Left cardiac atrium (tissue), 4 donors: Measurements from ENCODE around the gene CRACR2A. TPM values are rescaled to one million over a fixed set of nuclear protein-coding genes. Genes with fewer than 3 reads are reported as not detected.

Experiments used
- ATAC-seq, 2 donors: fragments of 200-7000 bp; cut with Tn5 transposase; one replicate each; pipeline ENCODE4 v1.9.1; 2020; ENCODE audit warnings: mild to moderate bottlenecking in 2 of 2, moderate library complexity in 2 of 2
- DNase-seq: peaks from one replicate; pipeline ENCODE4 v3.0.0-alpha.2; 2020
- intact Hi-C, 2 donors: fragments of 100-400 bp; cut with DNase I; formaldehyde crosslinking; loops; one replicate each; pipeline versions ENCODE4 v1.14.1 to v1.15.1; 2022 to 2023
- long read RNA-seq: library from polyadenylated mRNA; unstranded; transcript quantifications from one replicate; pipeline ENCODE4 v2.0.0, GENCODE V29; 2021
- total RNA-seq, 2 donors: library from RNA; stranded (reverse); fragmentation: NEBNext Ultra II Directional; extraction: Animal tissue kit (Norgen Biotek cat#: 25700); gene quantifications; one replicate each; pipeline ENCODE4 v1.2.1, GENCODE V29; 2021
- donor health status: DM: no; HTN: yes; CAD: no.
- donor health status: DM: no; HTN: yes; CAD: no; lungs with severe emphysema.
- donor health status: DM: yes; HTN: yes; CAD: no.
- donor health status: Dilated cardiomyopathy.

CRACR2A gene, protein sequence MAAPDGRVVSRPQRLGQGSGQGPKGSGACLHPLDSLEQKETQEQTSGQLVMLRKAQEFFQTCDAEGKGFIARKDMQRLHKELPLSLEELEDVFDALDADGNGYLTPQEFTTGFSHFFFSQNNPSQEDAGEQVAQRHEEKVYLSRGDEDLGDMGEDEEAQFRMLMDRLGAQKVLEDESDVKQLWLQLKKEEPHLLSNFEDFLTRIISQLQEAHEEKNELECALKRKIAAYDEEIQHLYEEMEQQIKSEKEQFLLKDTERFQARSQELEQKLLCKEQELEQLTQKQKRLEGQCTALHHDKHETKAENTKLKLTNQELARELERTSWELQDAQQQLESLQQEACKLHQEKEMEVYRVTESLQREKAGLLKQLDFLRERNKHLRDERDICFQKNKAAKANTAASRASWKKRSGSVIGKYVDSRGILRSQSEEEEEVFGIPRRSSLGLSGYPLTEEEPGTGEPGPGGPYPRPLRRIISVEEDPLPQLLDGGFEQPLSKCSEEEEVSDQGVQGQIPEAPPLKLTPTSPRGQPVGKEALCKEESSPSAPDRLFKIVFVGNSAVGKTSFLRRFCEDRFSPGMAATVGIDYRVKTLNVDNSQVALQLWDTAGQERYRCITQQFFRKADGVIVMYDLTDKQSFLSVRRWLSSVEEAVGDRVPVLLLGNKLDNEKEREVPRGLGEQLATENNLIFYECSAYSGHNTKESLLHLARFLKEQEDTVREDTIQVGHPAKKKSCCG
- total RNA-seq = 10 to 100 TPM in 1 of 2 donors, 1 to 10 TPM in 1; 7.4 to 10.1 TPM
- long read RNA-seq, partial matches to known transcripts = 1 of 5 reads
- long read RNA-seq, other reads (novel, unspliced or antisense) = 4 of 5 reads

DNA sequence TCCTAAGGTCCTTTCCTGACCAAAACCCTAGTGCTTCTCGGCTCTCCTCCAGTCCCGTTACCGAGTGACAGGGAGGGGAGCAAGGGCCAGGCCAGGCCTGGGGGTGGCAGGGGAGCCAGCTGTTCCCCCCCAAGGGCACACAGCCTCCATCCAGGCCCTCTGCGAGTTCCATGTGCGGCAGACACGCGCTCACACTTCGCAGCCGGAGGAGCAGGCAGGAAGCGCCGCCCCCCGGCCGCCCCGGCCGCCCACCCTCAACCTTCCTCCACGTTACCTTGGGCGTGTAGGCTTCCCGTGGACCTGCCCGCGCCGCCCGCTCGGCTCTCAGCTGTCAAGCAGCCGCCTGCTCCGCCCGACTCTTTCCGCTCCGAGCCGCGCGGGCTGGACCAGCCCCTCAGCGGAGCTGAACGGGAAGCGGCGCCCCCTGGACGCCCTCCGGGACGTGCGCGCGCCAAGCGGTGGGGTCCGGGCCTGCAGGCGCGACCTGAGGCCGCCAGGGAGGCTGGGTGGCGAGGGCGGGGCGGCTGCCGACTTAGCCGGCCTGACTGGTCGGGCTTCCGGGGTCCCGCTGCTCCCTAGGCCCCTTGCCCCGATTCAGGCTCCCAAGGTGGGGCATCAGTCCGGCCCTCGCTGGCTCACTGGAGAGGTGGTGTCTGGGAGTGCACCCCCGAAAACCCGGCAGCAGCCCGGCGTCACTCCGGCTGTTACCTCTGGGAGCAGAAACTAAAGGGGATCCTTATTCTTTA lies at the start of gene CRACR2A:
Gene CRACR2A, minus strand, starts transcription at position 369 of the 746 bp plus-strand sequence. CDS start 56,110 bp downstream, outside the sequence.
- peak; percentile 90 to 91 for ATAC-seq
- DNase-seq = peak; percentile 85
- intact Hi-C loops = no loop called here

DNA sequence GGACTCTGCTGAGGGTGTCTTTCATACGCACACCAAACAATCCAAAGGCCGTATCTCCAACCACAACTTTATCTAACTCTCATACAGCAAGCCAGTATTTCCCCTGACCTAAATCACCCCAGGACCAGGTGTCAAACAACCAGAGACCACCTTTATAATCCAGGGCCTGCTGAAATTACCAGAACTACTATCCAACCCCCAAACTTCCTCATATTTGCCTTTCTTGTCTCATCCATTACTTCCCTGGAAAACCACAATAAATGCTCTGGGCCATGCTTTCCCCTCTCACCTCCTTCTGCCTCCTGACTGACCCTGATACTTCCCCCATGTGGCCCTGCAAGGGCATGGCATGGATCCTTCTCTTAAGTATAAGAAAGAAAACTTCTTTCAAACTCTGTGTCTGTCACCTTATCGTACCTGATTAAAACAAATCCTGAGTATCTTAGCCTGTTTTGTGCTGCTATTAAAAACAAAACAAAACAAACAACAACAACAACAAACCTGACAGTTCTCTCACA lies 44.7 kb upstream of the CRACR2A start:
- no peak for DNase-seq
- ATAC-seq = no peak
- intact Hi-C loops = no loop called here

DNA sequence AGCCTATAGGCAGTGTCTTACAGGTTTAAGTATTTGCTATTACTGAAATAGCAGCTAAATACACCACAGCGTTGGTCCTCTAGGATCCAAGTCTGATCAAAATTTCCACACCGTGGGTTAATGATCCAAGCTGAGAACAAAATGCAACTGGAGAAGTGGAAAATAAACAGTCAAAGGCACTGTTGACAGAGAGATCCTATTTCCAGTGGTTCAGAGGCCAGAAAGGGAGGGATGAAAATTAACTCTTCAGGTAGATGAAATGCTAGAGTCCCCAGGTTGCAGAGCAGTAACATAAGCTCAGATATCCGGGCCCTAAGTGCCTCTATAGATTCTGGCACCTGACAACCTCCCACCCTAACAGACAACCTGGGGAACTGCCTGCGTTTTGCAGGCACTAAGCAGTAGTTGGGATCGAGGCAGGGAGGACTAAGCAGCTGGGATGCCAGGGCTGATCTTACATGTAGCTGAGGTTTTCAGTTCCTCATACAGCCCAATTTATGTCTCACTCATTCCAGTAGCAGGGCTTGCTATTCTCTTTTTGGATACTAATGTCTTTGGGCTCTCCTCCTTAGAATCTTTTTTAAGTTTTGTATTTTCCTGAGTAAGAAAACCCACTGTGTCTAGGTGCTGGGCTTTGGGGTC lies 42.7 kb upstream of the CRACR2A start:
- ATAC-seq (no peak), DNase-seq (no peak)
- intact Hi-C loops = no loop called here

DNA sequence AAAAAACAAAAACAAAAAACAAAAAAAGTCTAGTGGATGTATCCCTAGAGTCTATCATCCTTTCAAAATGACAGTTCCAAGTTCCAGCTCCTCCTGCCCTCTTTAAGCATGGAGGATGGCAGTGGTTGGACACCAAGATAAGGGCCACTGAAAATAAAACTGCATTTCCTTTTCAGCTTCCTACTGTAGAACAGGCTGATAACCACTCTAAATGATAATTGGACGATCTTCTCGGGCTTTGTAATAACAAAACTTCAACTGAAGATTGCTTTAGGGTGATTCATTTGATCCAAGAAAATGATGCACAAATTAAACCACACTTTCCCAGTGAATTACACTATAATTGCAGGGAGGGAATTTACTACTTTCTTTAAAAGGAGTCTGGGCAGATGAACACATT lies 42.2 kb upstream of the CRACR2A start:
- ATAC-seq = no peak
- DNase-seq = no peak
- intact Hi-C loops = no loop called here

DNA sequence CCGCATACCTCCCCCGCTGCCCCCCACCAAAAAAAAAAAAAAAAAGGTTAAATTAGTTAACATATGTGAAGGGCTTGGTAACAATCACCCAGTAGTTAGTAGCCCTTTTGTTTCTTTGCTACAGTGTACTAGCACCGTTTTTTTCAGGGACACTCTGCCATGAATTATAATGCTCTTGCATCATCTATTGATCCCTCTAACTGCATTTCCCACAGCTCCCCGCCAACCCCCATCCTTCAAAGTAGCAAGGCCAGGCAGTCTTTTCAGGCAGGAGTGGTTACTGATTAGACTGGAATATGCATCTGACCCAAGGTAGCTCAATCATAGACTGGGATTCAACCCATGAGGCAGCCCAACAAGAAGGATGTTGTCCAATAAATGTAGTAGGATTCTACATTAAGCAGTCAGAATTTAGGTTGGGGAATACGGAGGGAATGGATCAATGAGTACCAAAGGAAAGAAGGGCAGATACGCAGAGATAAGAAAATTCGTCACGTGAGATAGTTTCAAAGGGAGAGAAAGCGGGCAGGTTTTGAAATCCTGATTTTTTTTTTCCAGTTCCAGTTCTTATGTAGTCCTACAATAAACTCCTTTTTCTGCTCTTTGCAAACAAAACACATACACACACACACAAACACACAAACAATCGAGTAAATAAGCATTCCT lies 39.8 kb upstream of the CRACR2A start:
- intact Hi-C loops = no loop called here
- ATAC-seq (no peak), DNase-seq (no peak)

DNA sequence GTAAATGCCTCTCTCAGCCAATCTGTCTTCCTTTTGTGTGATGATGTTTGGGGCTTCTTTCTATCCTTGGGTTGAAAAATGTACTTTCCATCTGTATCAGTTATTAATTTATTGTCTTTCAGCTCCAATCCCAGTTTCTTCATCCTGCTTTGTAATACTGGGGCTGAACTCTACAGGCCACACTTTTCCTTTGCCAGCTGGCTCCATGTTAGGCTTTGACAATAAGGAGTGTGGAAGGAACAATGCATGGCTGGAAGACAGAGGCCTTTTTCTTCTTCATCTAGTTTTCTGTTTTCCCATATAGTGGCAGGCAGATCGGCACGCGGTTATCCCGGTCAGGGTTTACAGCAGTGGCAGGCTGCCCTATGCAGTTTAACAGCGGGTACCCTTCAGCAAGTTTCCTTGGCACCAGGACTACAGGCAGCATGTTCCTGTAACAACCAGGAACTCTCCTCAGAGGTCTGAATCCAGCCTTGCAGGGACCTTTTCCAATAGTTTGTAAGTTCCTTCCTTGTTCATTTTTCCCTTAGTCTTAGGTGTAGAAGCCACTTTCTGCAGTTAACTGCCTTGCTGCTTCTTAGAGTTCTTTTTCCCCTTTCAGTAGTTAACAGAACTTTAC lies 38.5 kb upstream of the CRACR2A start:
- ATAC-seq (no peak), DNase-seq (no peak)
- intact Hi-C loops = no loop called here

DNA sequence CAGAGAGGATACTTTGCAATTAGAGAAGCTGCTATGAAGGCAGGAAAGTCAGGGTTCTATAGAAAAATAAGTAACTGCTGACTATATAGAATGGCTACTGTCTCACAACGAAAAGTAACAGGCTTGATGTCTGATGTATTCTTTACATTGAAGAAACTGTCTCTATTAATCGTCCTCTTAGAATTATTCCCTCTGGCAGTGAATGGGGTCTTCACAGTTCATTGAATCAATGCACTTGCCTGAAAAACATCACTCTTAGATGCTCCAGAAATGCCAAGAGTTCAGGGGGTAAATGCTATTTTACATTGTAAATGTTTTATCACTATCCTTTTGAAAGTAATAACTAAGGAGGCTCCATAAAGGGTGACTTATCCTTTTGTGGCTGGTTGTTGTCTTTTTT lies 37.7 kb upstream of the CRACR2A start:
- DNase-seq (no peak), ATAC-seq (no peak)
- intact Hi-C loops = no loop called here

DNA sequence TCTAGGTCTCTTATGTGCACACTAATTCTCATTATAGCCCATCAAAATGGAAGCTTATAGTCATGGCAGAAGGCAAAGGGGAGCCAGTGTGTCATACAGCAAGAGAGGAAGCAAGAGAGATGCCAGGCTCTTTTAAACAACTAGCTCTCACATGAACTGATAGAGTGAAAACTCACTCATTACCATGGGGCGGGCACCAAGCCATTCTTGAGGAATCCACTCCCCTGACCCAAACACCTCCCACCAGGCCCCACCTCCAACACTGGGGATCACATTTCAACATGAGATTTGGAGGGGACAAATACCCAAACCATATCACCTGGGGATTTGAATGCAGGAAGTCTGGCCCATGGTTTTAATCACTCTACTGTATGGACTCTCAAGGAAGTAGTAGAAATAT lies 36.9 kb upstream of the CRACR2A start:
- ATAC-seq = no peak
- intact Hi-C loops = no loop called here
- DNase-seq = no peak

DNA sequence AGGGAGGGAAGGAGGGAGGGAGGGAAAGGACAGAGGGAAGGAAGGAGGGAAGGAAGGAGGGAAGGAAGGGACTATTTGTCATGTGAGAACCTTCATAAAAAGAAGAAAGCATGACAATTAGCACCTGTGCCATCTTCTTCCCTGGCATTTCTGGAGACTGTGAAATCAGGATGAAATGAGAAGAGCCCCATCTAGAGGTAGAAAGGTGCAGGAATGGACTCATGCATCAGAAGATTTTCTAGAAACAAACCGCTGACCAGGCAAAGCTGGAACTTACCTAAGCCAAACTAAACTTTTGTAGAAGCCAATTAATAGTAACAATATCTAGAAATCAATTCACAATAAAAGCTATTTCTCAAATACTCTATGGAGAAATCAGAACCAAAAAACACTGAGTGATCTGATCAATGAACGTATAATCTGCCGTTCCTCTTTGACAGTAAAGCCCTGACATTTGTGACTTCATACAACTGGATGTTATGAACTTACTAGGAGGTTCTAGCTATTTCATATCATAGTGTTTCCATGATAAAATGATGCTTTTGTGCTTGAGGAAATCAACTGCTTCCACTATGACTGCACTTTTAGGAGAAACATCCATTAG lies 24.4 kb upstream of the CRACR2A start:
- ATAC-seq = peak; percentile 58 to 65
- DNase-seq = no peak
- intact Hi-C loops = loop anchor here (2.0 to 10.0 kb wide), 6 partner anchors 93 to 475 kb away; no protein-coding TSS in a partner anchor

DNA sequence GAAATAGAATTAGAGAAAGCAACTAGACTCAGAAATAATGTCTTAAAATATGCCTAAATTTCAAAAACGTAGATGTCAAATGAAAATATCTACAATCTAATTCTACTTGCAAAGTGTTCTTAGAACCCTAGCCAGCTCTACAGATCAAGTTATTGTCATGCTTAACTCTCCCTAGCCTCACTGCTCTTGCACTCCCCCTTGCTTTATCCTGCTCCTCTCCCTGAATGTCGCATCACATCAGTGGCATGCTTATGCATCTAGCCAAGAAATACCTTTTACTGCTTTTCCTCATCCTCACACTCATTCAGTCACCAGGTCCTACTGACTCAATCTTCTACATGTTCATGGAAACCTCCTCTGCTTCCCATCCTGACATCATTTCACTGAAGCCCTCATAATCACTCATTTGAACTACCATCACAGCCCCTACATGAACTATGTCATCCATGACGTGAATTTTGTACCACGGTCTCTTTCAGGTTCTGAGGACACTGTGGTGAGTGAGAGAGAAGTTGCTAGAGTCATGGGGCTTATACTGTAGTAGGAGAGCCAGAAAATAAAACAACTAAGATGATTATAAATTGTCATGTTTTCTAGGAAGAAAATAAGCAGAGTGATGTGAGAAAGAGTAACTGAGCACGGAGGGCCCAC lies 22.6 kb upstream of the CRACR2A start:
- ATAC-seq = no peak
- intact Hi-C loops = loop anchor here (2.0 to 10.0 kb wide), 6 partner anchors 91 to 473 kb away; no protein-coding TSS in a partner anchor
- no peak for DNase-seq

DNA sequence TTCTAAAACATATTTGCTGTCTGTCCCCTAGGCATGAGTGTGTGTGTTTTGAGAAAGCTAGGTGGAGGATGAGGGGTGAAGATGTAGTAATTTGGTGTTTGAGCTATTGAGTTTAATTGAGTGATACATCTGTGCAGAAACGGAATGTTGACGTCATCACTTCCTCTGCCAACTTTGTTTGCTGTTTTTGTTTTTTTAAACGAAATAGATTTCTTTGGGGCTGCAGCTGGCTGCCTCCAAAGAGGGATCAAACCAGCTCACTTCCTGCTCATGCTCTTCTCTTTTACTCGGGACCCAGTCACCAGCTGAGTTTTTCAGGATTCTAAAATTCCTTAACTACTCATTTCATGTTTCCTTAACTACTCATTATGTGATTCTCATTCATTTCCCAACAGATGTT lies 19.5 kb upstream of the CRACR2A start:
- ATAC-seq (no peak), DNase-seq (no peak)
- intact Hi-C loops = loop anchor here (10.0 kb wide), 2 partner anchors 88 to 468 kb away; no protein-coding TSS in a partner anchor

DNA sequence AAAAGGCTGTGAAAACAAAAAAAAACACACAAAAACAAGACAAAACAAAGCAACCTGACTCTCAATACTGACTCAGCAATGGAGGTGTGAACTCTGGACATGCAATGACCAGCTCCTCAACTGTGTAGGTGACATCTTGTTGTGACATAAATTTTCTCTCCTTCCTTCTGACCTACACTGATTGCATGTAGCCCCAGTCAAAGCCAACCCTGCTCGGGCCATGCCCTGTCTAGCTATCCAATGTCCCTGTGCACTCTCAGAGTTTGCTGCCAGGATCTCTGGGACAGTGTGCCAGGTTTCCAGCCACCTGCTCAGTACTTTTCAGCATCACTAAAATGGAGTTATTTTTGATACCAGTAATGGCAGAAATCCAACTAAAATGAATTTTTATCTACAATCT lies 18.9 kb upstream of the CRACR2A start:
- ATAC-seq (peak in 1 of 2 donors; percentile 18), DNase-seq (no peak)
- intact Hi-C loops = loop anchor here (10.0 kb wide), 2 partner anchors 87 to 467 kb away; no protein-coding TSS in a partner anchor

DNA sequence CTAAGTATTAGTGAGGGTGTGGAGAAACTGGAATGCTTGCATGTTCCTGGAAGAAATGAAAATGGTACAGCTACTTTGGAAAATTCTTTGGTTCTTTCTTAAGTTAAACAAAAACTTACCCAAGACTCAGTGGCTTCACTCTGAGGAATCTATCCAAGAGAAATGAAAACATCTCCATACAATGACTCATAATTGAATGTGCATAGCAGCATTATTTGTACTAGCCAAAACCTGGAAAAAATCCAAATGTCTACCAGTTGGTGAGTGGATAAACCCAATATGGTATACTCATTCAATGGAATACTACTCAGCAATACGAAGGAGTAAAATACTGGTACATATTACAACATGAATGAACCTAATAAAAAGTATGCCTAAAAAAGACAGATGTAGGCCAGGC lies 18.0 kb upstream of the CRACR2A start:
- no peak for ATAC-seq
- intact Hi-C loops = loop anchor here (10.0 kb wide), 2 partner anchors 86 to 466 kb away; no protein-coding TSS in a partner anchor
- DNase-seq = no peak

DNA sequence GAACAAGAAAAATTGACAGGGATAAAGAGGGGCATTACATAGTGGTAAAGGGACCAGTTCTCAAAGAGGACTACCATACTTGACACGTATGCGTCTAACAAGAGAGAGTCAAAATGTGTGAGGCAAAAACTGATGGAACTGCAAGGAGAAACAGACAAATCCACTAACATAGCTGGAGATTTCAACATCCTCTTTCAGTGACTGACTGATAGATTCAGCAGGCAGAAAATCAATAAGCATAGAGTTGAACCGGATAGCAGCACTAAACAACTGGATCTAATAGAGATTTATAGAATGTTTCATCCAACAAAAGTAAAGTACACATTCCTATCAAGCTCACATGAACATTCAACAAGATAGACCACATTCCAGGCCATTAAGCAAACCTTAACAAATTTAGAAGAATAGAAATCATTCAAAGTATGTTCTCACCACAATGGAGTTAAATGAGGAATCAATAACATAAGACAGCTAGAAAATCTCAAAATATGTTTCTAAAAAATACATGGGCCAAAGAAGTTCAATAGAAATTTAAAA lies 16.1 kb upstream of the CRACR2A start:
- ATAC-seq = no peak
- no peak for DNase-seq
- intact Hi-C loops = no loop called here

DNA sequence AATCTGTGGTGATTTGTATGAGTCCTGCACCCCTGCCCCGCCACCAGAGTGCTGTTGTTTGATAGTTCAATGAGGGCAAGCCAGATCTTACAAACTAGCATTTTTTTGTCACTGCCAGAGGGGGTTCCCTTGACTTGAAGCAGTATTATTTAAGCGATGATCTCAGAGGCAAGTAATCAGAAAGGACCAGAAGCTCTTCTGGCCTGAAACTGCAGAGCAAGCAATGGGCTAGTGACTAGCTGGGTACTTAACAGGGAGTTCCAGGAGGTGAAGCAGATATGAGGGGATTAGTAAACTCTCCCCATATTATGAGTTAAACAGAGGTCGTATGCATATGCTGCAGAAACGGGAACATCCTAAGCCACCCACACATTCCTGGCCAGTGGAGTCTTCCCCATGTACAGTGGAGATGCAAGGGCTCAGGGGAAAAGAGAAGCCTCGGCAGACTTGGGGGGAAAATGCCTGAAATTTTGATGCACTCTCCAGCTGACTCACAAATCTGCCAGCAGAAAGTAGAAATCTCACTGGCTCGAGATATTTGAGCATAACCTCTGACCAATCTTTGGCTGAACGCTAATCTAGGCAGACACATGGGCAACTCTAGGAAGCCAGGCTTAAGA lies 8.3 kb upstream of the CRACR2A start:
- intact Hi-C loops = no loop called here
- ATAC-seq (no peak), DNase-seq (no peak)

DNA sequence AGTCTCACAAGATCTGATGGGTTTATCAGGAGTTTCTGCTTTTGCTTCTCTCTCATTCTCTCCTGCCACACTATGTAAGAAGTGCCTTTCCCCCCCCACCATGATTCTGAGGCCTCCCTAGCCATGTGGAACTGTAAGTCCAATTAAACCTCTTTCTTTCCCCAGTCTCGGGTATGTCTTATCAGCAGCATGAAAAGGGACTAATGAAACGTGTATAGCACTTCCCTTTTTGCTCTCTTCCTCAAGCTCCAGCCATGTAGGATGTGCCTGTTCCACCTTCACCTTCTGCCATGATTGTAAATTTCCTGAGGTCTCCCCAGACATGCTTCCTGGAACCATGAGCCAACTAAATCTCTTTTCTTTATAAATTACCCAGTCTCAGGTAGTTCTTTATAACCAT lies 7.0 kb upstream of the CRACR2A start:
- no peak for ATAC-seq
- intact Hi-C loops = no loop called here
- DNase-seq = no peak
